NCI-H1930 (cell line): ENCODE measurements around the gene EDN2.

Experiments
- DNase-seq, 2 experiments: peaks; one replicate each; lab custom pipeline; 2025; lab: John Stamatoyannopoulos, UW

Gene EDN2

DNA sequence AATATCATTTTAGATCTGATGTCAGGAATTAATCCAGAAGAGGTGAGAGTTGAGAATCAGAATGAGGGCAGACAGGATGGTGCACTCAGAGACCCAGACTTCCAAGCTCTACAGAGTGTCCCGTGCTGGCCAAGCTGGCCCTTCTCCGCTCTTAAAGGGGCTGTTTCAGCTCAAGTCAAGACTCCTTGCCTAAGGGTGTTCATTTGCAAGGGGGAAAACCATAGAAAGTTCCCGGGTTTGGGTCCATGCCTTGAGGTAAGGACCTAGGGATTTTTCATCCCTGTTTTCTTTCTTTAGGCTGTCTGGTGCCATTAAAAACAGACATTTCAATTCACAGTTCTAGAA, 47.5 kb downstream of the EDN2 start:
- no peak for DNase-seq

DNA sequence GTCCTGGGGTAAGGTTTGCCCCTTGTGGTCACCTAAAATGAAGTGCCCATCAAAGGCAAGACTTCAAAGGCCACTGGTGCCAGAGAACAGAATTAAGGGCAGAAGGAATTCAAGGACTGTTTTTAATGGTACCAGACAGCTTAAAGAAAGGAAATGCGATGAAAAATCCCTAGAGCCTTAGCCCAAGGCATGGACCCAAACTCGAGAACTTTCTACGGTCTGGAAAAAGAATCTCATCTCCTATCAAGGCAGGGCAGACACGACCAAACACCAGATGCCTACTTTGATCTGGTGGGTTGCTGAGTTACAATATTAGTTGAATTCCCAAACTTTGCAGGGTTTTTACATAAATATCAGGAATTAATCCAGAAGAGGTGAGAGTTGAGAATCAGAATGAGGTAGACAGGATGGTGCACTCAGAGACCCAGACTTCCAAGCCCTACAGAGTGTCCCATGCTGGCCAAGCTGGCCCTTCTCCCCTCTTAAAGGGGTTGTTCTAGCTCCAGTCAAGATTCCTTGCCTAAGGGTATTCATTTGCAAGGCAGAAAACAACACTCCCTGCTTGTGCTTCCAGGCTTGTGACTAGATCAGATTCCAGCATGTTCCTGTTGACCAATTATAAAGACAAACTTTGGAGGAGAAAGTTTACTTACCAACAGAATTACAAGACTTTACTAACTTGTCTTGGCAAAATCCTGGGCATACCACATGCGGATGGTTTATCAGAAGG, 48.0 kb downstream of the EDN2 start:
- DNase-seq = no peak

DNA sequence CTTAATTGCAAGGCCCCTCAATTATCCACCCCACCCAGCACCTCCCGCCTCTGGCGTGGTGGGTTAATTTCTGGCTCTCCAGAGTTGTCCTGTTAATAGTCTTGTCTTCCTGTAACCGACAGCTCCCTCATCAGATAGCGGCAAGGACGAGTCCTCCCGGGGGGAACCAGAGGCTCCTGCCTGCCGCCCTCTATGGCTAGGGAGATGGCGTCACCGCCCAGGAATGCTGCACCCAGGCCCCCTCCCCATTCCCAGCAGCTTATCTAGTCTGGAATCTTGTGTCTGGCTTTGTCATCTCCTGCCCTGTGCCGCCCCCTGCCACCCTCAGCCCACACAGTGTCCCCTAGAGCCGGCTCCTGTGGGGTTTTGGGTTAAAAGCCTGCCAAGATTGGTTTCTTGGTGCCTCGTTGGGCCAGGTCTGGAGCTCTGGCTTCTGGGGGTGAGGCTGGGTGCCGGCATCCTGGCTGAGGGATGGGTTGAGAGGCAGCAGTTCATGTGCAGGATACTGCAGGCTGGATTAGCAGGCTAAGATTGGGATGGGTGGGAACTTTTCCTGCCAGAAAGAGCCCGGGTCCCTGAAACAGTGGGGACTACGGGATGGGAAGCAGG, 48.8 kb downstream of the EDN2 start:
- no peak for DNase-seq

DNA sequence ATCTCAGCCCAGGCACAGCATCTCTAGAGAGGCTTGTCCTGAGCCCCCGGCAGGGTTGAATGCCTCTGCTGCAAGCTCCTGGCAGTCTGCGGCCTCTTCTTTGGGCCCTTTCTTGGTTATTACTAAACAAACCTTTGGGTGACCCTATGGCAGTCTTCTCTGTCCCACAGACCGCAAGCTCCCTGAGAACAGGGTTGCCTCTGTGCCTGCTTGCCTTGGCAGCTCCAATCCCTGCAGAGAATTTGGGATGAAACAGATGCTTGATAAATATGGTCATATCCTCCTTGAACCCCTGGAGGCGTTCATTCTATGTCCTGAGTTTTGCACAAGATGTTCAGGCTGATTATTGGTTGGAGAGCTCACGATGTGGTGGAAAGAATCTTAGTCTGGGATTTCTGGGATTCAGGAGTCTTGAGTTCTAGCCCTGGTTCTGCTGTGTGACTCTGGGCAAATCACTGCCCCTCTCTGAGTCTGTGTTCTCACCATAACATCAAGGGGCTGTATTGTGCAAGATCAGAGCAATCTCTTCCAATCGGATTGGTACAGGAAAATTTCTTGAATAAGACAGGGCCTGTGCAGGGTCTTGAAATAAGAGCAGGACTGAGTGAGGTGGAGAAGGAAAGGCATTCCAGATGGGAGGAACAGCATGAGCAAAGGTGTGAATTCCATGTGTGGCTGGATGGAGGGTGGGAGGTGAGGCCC, 49.6 kb downstream of the EDN2 start:
- no peak for DNase-seq

DNA sequence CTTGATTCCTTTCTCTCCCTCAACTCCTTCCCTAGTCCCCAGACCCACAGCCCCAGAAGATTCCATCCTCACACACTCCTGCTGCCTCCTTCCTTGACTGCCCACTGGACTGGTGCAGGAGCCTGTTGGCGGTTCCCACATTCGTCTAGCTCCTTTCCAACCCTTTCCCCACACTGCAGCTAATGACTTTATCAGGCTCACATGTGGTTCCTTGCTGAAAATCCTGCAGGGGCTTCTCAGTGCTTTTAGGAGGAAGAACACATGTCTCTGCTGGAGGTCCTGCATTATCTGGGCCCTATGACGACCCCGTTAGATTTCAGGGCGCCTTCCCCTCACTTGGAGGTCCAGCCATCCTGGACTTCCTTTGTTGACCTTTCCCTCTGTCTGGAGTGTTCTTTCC, 50.2 kb downstream of the EDN2 start:
- DNase-seq = no peak

DNA sequence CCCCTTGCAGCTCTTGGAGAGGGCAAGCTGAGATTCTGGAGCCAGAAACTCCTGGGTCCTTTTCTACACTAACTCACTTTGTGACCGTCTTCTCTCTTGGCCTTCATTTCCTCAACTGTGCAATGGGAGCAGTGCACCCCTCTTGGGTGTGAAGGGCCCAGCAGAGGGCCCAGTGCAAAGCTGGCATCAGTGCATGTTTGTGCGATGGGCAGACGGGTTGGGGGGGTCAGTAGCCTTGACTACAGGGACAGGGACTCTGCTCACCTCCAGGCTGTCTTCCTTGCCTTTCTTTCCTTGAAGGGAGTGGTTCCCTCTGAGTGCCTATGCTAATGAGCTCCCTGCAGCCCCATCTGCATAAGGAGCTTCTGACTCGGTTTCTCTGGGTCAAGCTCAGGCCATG, 51.0 kb downstream of the EDN2 start:
- DNase-seq = no peak

DNA sequence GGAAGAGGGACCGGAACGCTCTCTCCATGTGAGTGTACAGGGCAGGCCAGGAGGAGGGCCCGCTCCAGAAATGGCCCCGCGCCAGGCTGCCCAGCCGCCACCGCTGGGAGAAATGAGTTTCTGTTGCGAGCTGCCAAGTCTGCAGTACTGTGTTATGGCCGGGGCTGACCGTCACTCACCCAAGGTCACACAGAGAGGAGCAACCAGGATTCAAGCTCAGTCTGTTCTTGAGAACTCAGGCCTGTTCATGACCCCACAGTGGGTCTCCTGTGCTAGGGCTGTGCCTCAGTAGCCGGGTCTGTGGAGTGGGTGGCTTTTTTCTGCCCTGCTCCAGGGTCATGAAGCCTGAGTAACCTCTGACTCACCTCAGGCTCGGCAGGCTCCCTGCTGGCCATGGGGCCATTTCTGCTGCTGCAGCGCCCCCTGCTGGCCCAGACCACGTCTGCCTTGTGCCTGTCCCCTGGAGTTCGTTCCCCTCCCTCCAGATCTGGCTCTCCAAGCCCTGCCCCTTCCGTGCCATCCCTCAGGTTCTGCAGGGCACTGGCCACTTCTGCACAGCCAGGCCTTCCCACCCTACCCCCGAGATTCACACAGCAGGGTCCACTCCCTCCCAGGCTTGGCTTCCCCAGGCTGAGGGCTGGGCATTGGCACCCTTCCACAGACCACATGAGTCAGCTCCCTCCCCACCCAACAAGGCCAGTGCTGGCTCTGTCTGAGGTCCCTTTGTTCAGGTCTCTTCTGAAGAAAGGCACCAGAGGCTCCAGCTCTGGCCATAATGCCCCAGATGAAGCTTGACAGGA, 51.8 kb downstream of the EDN2 start:
- DNase-seq = peak; percentile 23 to 53

DNA sequence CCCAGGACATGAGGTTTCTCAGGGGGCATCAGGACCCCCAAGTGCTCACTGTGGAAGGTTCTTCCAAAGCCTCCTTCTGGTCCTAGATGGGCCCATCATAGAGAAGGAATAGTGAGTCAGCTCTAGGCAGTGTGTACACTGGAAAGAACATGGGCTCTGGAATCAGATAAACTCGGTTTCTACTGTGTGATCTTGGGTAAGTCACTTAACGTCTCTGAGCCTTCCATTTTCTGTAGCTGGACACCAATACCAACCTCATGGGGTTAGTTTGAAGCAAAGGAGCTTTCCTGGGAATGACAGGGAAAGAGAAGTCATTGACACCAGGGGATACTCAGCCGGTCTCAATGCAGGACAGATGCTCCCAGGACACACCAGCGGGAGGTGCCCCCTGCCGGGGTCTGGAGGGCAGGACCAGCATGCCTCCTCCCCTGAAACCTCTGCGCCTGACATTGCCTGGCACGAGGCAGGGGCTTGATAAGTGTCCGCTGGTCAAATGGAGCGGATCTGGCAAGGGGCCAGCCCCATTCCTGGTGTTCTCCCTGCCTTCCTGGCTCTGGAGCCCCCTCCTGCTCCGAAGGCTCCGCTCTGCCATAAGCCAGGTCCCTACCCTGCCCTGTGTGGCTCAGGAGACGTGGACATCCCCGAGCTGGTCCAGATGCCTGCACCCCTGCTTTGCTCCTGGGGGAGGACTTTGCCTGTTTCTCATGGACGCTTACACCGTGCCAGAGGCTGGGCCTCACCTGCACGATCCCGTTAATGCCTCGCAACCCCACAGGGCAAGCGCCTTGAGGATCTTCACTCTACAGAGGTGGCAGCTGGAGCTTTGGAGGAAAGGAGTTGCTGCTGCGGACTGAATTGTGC, 52.8 kb downstream of the EDN2 start:
- DNase-seq = no peak

DNA sequence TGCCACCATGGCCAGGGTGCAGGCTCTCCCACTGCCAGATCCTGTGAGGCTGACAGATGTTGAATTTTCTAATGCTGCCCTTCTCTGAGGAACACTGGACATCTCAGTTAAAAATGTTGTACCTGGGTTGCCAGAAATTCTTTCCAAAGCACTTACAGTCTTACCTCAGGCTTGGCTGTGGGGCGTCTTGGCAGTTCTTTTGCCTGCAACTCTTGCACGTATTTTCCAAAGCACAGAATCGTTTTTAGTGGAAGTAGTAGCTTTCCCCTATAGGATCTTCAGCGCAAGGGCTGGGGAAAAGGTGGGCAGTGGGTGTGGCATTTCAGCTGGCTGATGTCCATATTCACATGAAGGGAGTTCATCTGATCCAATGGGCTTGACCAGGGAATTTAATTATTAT, 53.9 kb downstream of the EDN2 start:
- DNase-seq = no peak

DNA sequence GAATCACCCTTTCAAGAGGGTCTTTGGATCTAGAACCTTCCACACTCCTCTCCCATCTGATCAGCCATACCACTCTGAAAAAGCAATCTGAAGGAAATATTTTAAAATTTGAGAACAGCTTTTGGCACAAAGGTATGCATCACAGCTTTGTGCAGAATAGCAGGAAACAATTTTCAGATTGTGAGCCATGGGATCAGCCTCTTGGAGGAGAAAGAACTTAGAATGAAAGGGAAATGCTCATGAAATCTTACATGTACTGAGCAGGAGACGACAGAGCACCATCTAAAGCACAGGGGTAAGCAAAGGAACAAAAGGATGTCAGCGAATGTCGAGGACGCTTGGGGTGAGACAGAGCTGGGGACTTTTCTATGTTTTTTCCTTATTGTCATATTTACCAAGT, 54.4 kb downstream of the EDN2 start:
- no peak for DNase-seq

DNA sequence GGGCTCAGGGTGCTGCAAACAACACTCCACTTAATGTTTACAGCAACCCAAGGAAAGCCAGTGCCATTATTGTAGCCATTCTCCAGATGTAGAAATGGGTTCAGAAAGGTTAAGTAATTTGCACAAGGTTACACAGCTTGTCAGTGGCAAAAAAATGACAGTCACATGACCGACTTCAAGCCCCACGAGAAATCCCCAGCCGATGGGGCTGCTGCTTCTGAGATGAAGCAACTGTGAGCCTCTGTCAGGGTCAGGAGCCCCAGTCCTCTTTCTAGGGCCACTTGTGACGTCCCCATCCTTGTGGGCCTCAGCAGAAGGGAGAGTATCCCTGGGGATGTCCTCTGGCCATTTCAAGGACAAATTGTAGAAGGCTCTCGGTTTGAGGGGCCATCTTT, 54.8 kb downstream of the EDN2 start:
- DNase-seq = no peak
